B cell (primary cell): ENCODE data around the gene PTRH1. TPM values are rescaled to one million over a fixed set of nuclear protein-coding genes. Genes with fewer than 3 reads are reported as not detected.

Experiments used
- ATAC-seq: fragments of 200-7000 bp; cut with Tn5 transposase; one replicate; pipeline ENCODE4 v1.10.0; 2021; ENCODE audit warnings: low read depth, mild to moderate bottlenecking, moderate number of reproducible peaks, moderate library complexity
- CTCF ChIA-PET: fragments of 350-600 bp; sonication (Branson Sonifier 250); formaldehyde crosslinking; loops from one replicate; lab custom pipeline; 2021; ENCODE audit warnings: antibody characterized with exemption, inconsistent platforms; lab: Charles Lee
- POLR2A ChIA-PET: fragments of 350-600 bp; sonication (Branson Sonifier 250); formaldehyde crosslinking; loops from one replicate; lab custom pipeline; 2021; ENCODE audit warnings: antibody characterized with exemption; lab: Charles Lee
- DNase-seq: peaks from one replicate; pipeline ENCODE4 v3.0.0; 2013
- H2AFZ ChIP-seq: 2 replicates; pipeline ENCODE4 v1.6.1; 2012; ENCODE audit warnings: mild to moderate bottlenecking, low read depth, low read length; ENCODE audit not compliant: insufficient read depth, poor library complexity, severe bottlenecking
- H3K27ac ChIP-seq, 2 donors: 1 replicate in 1 of 2; 2 replicates in 1 of 2; pipeline ENCODE4 v1.5.1; 2012 to 2013; ENCODE audit warnings: low read length in 2 of 2, mild to moderate bottlenecking in 2 of 2, moderate library complexity in 1 of 2
- H3K27me3 ChIP-seq, 4 experiments: fragments of 200-600 bp in 1 of 4; sonication (generic) in 1 of 4; replicated peaks in 1 of 4; 1 replicate in 2 of 4; 2 replicates in 2 of 4; pipeline versions ENCODE4 v1.6.1 to v1.7.0; 2013 to 2016; ENCODE audit warnings: low read length in 3 of 4, mild to moderate bottlenecking in 2 of 4, mixed read lengths in 1 of 4, moderate library complexity in 1 of 4; ENCODE audit not compliant: insufficient read depth in 4 of 4, control insufficient read depth in 3 of 4; ENCODE audit errors: control extremely low read depth in 1 of 4
- H3K36me3 ChIP-seq, 2 experiments: replicated peaks in 1 of 2; 1 replicate in 1 of 2; 2 replicates in 1 of 2; pipeline versions ENCODE4 v1.6.1 to v1.7.1; 2013; ENCODE audit warnings: low read length in 1 of 2; ENCODE audit not compliant: insufficient read depth in 2 of 2, control insufficient read depth in 1 of 2; ENCODE audit errors: control extremely low read depth in 1 of 2, extremely low read depth in 1 of 2
- H3K4me1 ChIP-seq, 2 donors: fragments of 200-600 bp in 1 of 2; sonication (generic) in 1 of 2; 1 replicate in 1 of 2; 2 replicates in 1 of 2; pipeline versions ENCODE4 v1.5.1 to v1.6.1; 2013 to 2017; ENCODE audit warnings: low read length in 2 of 2; ENCODE audit not compliant: control insufficient read depth in 2 of 2, insufficient read depth in 2 of 2
- H3K4me2 ChIP-seq: replicated peaks from 2 replicates; pipeline ENCODE3; 2012; ENCODE audit warnings: mild to moderate bottlenecking, low read depth, low read length; ENCODE audit not compliant: poor library complexity, severe bottlenecking
- H3K4me3 ChIP-seq, 5 experiments: fragments of 200-600 bp in 1 of 5; sonication (generic) in 1 of 5; 1 replicate in 3 of 5; 2 replicates in 2 of 5; pipeline versions ENCODE4 v1.5.1 to v1.7.0; 2011 to 2016; ENCODE audit warnings: low read length in 4 of 5, mild to moderate bottlenecking in 4 of 5, low read depth in 2 of 5, control low read depth in 1 of 5, moderate library complexity in 1 of 5; ENCODE audit not compliant: insufficient read depth in 1 of 5; ENCODE audit errors: control extremely low read depth in 1 of 5, extremely low read depth in 1 of 5
- H3K79me2 ChIP-seq: fragments of 200-600 bp; sonication (generic); one replicate; pipeline ENCODE4 v1.6.0; 2016; ENCODE audit warnings: low read length; ENCODE audit not compliant: control insufficient read depth, insufficient read depth
- H3K9ac ChIP-seq: fragments of 200-600 bp; sonication (generic); 2 replicates; pipeline ENCODE4 v1.6.1; 2017; ENCODE audit warnings: mild to moderate bottlenecking, low read length, moderate library complexity
- H3K9me3 ChIP-seq, 3 donors: one replicate each; pipeline versions ENCODE4 v1.6.1 to v1.7.1; 2013; ENCODE audit warnings: low read length in 2 of 3; ENCODE audit not compliant: control insufficient read depth in 2 of 3, insufficient read depth in 1 of 3; ENCODE audit errors: control extremely low read depth in 1 of 3
- H4K20me1 ChIP-seq: 2 replicates; pipeline ENCODE4 v1.6.0; 2012; ENCODE audit warnings: mild to moderate bottlenecking, low read length; ENCODE audit not compliant: insufficient read depth, control insufficient read depth, poor library complexity, severe bottlenecking
- H3K27ac Mint-ChIP-seq: one replicate; pipeline ENCODE4 v1.8.0; 2021; ENCODE audit warnings: mixed read lengths
- H3K27me3 Mint-ChIP-seq: one replicate; pipeline ENCODE4 v1.8.0; 2021; ENCODE audit warnings: mixed read lengths
- H3K4me1 Mint-ChIP-seq: one replicate; pipeline ENCODE4 v1.8.0; 2021; ENCODE audit warnings: mixed read lengths
- H3K4me3 Mint-ChIP-seq: one replicate; pipeline ENCODE4 v1.8.0; 2021; ENCODE audit warnings: mixed read lengths
- H3K9me3 Mint-ChIP-seq: one replicate; pipeline ENCODE4 v1.8.0; 2022; ENCODE audit warnings: mixed read lengths; ENCODE audit not compliant: insufficient read depth
- EZH2 ChIP-seq: IDR thresholded peaks from 2 replicates; pipeline ENCODE4 v1.6.1; 2012; ENCODE audit warnings: borderline replicate concordance, low read depth, mild to moderate bottlenecking, moderate library complexity, low read length; ENCODE audit not compliant: insufficient read depth, poor library complexity, severe bottlenecking
- WGBS: methylation state at CpG from one replicate; pipeline ENCODE4 v1.1.5; 2013; ENCODE audit warnings: missing lambda C conversion rate; ENCODE audit not compliant: insufficient coverage; 5-methylcytosine and 5-hydroxymethylcytosine counted together
- intact Hi-C: fragments of 100-400 bp; cut with micrococcal nuclease; formaldehyde crosslinking; loops from one replicate; pipeline ENCODE4 v1.10.0; 2022
- polyA plus RNA-seq: library from polyadenylated mRNA; depleted of rRNA; stranded (reverse); fragments of >200 nt; gene quantifications from 2 replicates; pipeline ENCODE4 v1.2.3, GENCODE V29; 2012
- total RNA-seq, 2 donors: library from RNA; stranded (reverse); fragments of 120-200 nt in 1 of 2; gene quantifications; 1 replicate in 1 of 2; 2 replicates in 1 of 2; pipeline versions ENCODE4 v1.2.3 to v1.2.4, GENCODE V29; 2013 to 2022
- TF ChIP-seq, protein P1 (sequence below): fragments of 200-600 bp; IDR thresholded peaks from one replicate; pipeline ENCODE4 v1.8.0; 2022; ENCODE audit warnings: antibody characterized with exemption, mild to moderate bottlenecking

PTRH1 gene
- total and polyA plus RNA-seq, 2 donors (not counting 1 experiment from before 2014, with no cell fraction given), result 6.3 to 7.6 TPM

DNA sequence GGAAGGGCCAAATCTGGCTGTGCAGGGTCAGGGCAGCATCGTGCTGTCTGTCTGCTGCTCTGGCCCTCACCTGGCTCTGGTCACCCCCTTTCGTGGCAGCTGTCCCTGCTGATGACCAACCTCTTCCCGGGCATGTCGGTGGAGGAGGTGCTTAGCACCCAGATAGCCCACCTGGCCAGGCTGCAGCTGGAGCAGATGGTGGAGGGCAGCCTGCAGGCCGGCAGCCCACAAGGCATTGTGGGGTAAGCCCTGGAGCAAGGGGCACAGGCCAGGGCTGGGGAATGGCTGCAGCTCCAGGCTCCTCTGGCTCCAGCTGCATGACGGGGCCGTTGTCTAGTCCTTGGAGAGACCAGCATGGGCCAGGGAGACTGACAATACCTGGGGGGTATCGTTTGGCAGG, 11.4 kb upstream of the PTRH1 start:
- Mint-ChIP-seq H3K4me3 (no peak overlapping the region), H3K9me3 (no peaks in the 10 kb centered on the region), H3K27me3 (no peaks in the 10 kb centered on the region), H3K4me1 (no peaks in the 10 kb centered on the region), H3K27ac (no peak overlapping the region)
- Histone ChIP-seq H4K20me1 (no peaks in the 10 kb centered on the region), H3K9ac (no peak overlapping the region), H3K4me1 (no peaks in the 10 kb centered on the region), H3K36me3 (peaks cover 0 to 6% of the 10 kb centered on the region in 2 experiments), H3K79me2 (no peaks in the 10 kb centered on the region), H3K27me3 (no peaks in the 10 kb centered on the region), H3K27ac (no peak overlapping the region), H2AFZ (no peak overlapping the region), H3K4me2 (no peak overlapping the region), H3K4me3 (no peak overlapping the region), H3K9me3 (no peaks in the 10 kb centered on the region)
- no peak for ATAC-seq
- ChIA-PET POLR2A (no interaction called here), CTCF (interaction anchor here (0.6 kb wide), 1 partner anchor 10 kb away, joined by 4 read pairs; no protein-coding TSS in a partner anchor)
- 83% methylated on average over 7 of the region's 8 CpGs for WGBS
- intact Hi-C loops, result no loop called here
- no peak for DNase-seq
- no peak for TF ChIP-seq EZH2
- TF ChIP-seq, protein P1, sequence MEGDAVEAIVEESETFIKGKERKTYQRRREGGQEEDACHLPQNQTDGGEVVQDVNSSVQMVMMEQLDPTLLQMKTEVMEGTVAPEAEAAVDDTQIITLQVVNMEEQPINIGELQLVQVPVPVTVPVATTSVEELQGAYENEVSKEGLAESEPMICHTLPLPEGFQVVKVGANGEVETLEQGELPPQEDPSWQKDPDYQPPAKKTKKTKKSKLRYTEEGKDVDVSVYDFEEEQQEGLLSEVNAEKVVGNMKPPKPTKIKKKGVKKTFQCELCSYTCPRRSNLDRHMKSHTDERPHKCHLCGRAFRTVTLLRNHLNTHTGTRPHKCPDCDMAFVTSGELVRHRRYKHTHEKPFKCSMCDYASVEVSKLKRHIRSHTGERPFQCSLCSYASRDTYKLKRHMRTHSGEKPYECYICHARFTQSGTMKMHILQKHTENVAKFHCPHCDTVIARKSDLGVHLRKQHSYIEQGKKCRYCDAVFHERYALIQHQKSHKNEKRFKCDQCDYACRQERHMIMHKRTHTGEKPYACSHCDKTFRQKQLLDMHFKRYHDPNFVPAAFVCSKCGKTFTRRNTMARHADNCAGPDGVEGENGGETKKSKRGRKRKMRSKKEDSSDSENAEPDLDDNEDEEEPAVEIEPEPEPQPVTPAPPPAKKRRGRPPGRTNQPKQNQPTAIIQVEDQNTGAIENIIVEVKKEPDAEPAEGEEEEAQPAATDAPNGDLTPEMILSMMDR, result no peak

DNA sequence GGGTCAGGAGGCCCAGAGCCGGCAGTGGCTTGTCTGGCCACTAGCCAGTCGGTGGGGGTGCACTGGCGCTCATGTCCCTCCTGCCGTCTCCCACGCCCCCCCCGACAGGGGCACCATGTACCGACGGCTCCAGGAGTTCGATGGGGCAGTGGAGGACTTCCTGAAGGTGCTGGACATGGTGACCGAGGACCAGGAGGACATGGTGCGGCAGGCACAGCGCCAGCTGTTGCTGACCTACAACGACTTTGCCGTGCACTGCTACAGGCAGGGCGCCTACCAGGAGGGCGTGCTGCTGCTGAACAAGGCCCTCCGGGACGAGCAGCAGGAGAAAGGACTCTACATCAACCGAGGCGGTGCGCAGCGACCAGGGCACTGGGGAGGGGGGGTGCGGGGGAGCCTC, 8.5 kb upstream of the PTRH1 start:
- POLR2A ChIA-PET, result no interaction called here
- H3K9me3 Mint-ChIP-seq, result no peaks in the 10 kb centered on the region
- no peak for TF ChIP-seq EZH2
- TF ChIP-seq, protein P1, result no peak
- Histone ChIP-seq H3K9ac (no peak overlapping the region), H2AFZ (no peak overlapping the region), H3K27ac (no peak overlapping the region), H3K9me3 (no peaks in the 10 kb centered on the region), H3K4me2 (no peak overlapping the region), H3K27me3 (no peaks in the 10 kb centered on the region), H3K79me2 (no peaks in the 10 kb centered on the region), H3K36me3 (no peaks in the 10 kb centered on the region), H3K4me3 (no peak overlapping the region), H4K20me1 (no peaks in the 10 kb centered on the region), H3K4me1 (no peaks in the 10 kb centered on the region)
- CTCF ChIA-PET, result no interaction called here
- H3K4me3 Mint-ChIP-seq, result no peak overlapping the region
- intact Hi-C loops, result no loop called here
- H3K27me3 Mint-ChIP-seq, result no peaks in the 10 kb centered on the region
- peaks cover 5% of the 10 kb centered on the region for H3K4me1 Mint-ChIP-seq
- DNase-seq (no peak), ATAC-seq (no peak)
- H3K27ac Mint-ChIP-seq, result no peak overlapping the region
- 88% methylated on average over 22 of the region's 23 CpGs for WGBS
